ENCODE results near the gene ARID5B.
"Not testable (repeated sequence)": the region's sequence is repeated elsewhere in the genome, so short reads cannot be mapped to it uniquely, and the experiment has no call there.

The ARID5B gene

GRCh38 chr10:61900829-61901792, at the start of gene ARID5B:
Gene ARID5B, plus strand, starts transcription at chr10:61901699. Its CDS starts 11 bp downstream, at chr10:61901710.
- no peak for DNase-seq (ENCODE audit: low read depth in 2 of 2)

GRCh38 chr10:61852261-61852660, 49.2 kb upstream of the ARID5B start:
- DNase-seq (ENCODE audit: low read depth in 2 of 2): no peak

GRCh38 chr10:61855771-61856170, 45.7 kb upstream of the ARID5B start:
- DNase-seq (ENCODE audit: low read depth in 2 of 2): no peak

- DNase-seq (ENCODE audit: low read depth in 2 of 2): no peak
Observed at GRCh38 chr10:61857746-61858145, 43.8 kb upstream of the ARID5B start.

GRCh38 chr10:61859786-61860185, 41.7 kb upstream of the ARID5B start:
- no peak for DNase-seq (ENCODE audit: low read depth in 2 of 2)

GRCh38 chr10:61860964-61861758, 40.3 kb upstream of the ARID5B start:
- no peak for DNase-seq (ENCODE audit: low read depth in 2 of 2)

GRCh38 chr10:61863981-61864380, 37.5 kb upstream of the ARID5B start:
- DNase-seq (ENCODE audit: low read depth in 2 of 2): no peak

- DNase-seq (ENCODE audit: low read depth in 2 of 2): no peak
Observed at GRCh38 chr10:61866700-61867368, 34.7 kb upstream of the ARID5B start.

GRCh38 chr10:61867374-61867773, 34.1 kb upstream of the ARID5B start:
- not testable (repeated sequence) for DNase-seq (ENCODE audit: low read depth in 2 of 2)

- peak; percentile 20 to 31 for DNase-seq (ENCODE audit: low read depth in 2 of 2)
Observed at GRCh38 chr10:61867817-61868216, 33.7 kb upstream of the ARID5B start.

GRCh38 chr10:61869041-61869675, 32.3 kb upstream of the ARID5B start:
- DNase-seq (ENCODE audit: low read depth in 2 of 2): no peak

- DNase-seq (ENCODE audit: low read depth in 2 of 2): no peak
Observed at GRCh38 chr10:61869774-61870525, 31.5 kb upstream of the ARID5B start.

GRCh38 chr10:61870526-61870895, 31.0 kb upstream of the ARID5B start:
- no peak for DNase-seq (ENCODE audit: low read depth in 2 of 2)

GRCh38 chr10:61871487-61871886, 30.0 kb upstream of the ARID5B start:
- no peak for DNase-seq (ENCODE audit: low read depth in 2 of 2)

- no peak for DNase-seq (ENCODE audit: low read depth in 2 of 2)
Observed at GRCh38 chr10:61877887-61878739, 23.4 kb upstream of the ARID5B start.

- no peak for DNase-seq (ENCODE audit: low read depth in 2 of 2)
Observed at GRCh38 chr10:61878740-61879068, 22.8 kb upstream of the ARID5B start.

GRCh38 chr10:61882621-61883370, 18.7 kb upstream of the ARID5B start:
- peak in 1 of 2 donors; percentile 70 for DNase-seq (ENCODE audit: low read depth in 2 of 2)

- DNase-seq (ENCODE audit: low read depth in 2 of 2): no peak
Observed at GRCh38 chr10:61883371-61884025, 18.0 kb upstream of the ARID5B start.

GRCh38 chr10:61887772-61888171, 13.7 kb upstream of the ARID5B start:
- no peak for DNase-seq (ENCODE audit: low read depth in 2 of 2)
